ENCODE measurements around the gene PTPRN2.

The PTPRN2 gene

DNA sequence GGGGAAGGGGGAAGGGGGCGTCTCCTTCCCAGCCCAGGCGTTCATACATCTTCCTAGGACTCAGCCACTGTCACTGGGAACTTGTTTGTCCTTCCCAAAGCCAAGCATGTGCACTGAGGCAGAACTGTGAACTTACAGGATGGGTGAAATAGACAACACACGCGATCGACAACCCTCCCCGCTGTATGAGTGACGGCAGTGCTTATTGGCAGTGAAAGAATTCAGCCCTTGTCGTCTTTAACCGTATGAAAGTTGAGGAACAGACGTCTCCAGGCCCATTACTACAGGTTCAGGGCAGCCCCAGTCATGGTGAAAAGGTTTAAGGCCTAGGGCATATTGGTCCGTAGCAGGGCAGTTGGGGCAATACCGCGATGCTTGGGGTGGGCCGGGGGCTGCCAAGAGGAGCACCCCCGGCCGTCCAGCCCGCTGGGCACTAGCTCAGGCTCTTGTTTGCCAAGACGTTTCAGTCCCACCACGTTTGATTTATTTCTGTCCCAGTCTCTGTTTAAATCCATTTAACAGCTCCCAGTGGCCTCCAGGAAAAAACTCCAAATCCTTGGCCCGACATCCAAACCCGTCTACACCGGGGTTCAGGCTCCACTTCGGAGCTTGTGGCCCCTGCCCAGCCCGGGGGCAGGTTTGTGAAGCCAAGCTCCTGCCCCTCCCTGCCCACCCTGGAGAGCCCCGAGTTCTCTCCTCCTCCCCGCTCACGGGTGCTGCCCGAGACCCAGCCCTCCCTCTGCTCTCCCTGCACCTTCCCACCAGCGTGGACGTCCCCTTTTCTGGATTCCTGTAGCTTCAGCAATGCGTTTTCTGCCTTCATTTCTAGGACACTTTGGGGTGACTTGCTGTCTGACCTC is 1091.0 kb downstream of the PTPRN2 start:
- Mint-ChIP-seq H3K4me1 (peaks cover 60% of the 10 kb centered on the region), H3K4me3 (peak overlapping the region; percentile 52), H3K27ac (peak overlapping the region; percentile 83), H3K36me3 (ENCODE audit: low read depth) (no peaks in the 10 kb centered on the region), H3K27me3 (ENCODE audit: low read depth, poor library complexity) (peaks cover 19% of the 10 kb centered on the region), H3K9me3 (peaks cover 4% of the 10 kb centered on the region)
- no peak for DNase-seq
- TF ChIP-seq, protein P1, sequence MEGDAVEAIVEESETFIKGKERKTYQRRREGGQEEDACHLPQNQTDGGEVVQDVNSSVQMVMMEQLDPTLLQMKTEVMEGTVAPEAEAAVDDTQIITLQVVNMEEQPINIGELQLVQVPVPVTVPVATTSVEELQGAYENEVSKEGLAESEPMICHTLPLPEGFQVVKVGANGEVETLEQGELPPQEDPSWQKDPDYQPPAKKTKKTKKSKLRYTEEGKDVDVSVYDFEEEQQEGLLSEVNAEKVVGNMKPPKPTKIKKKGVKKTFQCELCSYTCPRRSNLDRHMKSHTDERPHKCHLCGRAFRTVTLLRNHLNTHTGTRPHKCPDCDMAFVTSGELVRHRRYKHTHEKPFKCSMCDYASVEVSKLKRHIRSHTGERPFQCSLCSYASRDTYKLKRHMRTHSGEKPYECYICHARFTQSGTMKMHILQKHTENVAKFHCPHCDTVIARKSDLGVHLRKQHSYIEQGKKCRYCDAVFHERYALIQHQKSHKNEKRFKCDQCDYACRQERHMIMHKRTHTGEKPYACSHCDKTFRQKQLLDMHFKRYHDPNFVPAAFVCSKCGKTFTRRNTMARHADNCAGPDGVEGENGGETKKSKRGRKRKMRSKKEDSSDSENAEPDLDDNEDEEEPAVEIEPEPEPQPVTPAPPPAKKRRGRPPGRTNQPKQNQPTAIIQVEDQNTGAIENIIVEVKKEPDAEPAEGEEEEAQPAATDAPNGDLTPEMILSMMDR (IDR thresholded peaks at IDR 0.05), result no peak

DNA sequence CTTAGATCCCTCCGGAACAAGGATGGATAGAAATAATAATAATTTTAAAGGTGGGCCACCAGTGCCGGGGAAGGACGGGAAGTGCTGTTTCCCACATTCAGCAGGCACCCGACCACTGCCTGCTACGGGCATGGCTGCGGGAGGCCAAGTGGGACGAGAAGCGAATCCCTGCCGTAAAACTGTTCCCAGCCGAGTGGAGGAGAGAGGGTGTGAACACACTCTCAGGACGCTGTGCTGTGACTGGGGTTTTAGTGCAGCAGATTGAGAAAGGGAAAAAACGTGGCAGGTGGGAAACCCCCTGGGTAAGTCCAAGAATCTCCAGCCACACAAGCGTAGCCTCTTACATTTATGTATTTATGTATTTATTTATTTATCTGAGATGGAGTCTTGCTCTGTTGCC is 1092.0 kb downstream of the PTPRN2 start:
- Mint-ChIP-seq H3K27me3 (ENCODE audit: low read depth, poor library complexity) (peaks cover 21% of the 10 kb centered on the region), H3K36me3 (ENCODE audit: low read depth) (no peaks in the 10 kb centered on the region), H3K4me1 (peaks cover 60% of the 10 kb centered on the region), H3K27ac (no peak overlapping the region), H3K4me3 (no peak overlapping the region), H3K9me3 (peaks cover 15% of the 10 kb centered on the region)
- TF ChIP-seq, protein P1 (IDR thresholded peaks at IDR 0.05), result no peak
- no peak for DNase-seq

DNA sequence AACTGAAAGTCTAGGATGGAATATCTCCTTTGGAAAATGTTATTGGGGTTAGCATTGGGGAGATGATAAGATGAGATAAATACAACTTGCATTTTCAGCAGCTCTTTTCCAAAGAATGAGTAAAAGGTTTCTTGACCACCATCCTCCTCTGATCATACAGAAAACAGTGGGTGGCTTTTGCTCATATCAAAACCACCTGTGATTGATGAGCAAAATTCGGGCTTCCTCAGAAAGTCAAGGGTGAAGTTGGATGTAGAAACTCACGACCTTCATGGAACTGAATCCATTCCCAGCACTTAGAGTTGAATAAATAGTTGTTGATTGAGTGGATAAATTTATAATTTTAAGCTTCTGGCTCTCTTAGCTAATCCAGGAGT is 1092.5 kb downstream of the PTPRN2 start:
- H3K27me3 Mint-ChIP-seq (ENCODE audit: low read depth, poor library complexity), result peaks cover 23% of the 10 kb centered on the region
- H3K36me3 Mint-ChIP-seq (ENCODE audit: low read depth), result no peaks in the 10 kb centered on the region

DNA sequence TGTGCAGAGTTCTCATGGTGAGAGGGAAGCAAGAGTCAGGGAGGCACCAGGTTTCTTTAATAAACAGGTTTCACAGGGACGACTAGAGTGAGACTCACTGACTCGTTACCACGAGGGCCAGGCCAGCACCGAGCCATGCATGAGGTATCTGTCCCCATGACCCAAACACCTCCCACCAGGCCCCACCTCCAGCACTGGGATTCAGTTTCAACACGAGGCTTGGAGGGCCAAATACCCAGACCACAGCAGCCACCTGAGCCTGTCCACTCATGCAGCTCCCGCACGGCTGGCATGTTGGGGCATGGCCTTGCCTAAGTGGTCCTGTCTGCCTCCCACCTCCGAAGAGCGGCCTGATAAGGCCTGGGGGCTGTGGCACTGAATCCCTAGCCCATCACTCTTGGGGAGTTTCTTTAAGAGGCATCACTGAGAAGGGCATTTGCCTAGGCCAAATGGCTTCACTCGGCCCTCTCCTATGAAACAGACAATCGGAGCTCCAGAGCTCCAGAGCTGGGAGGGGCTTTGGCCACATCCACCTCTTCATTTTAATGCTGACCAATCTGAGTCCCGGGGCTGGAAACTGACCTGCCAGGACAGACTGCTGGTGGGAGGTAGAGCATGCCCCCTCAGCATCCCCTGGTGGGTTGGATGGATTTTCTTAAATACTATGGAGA is 1093.0 kb downstream of the PTPRN2 start:
- Mint-ChIP-seq H3K27ac (no peak overlapping the region), H3K4me3 (no peak overlapping the region), H3K36me3 (ENCODE audit: low read depth) (no peaks in the 10 kb centered on the region), H3K9me3 (peaks cover 20% of the 10 kb centered on the region), H3K4me1 (peaks cover 57% of the 10 kb centered on the region), H3K27me3 (ENCODE audit: low read depth, poor library complexity) (peaks cover 23% of the 10 kb centered on the region)
- DNase-seq, result no peak
- TF ChIP-seq, protein P1 (IDR thresholded peaks at IDR 0.05), result no peak

More for the DNA sequence above, 1092.5 kb downstream of the PTPRN2 start:
- TF ChIP-seq, protein P1 (IDR thresholded peaks at IDR 0.05), result no peak
- H3K4me1 Mint-ChIP-seq, result peaks cover 60% of the 10 kb centered on the region
- H3K27ac Mint-ChIP-seq, result no peak overlapping the region
- DNase-seq, result no peak
- no peak overlapping the region for H3K4me3 Mint-ChIP-seq
- H3K9me3 Mint-ChIP-seq, result peaks cover 19% of the 10 kb centered on the region

DNA sequence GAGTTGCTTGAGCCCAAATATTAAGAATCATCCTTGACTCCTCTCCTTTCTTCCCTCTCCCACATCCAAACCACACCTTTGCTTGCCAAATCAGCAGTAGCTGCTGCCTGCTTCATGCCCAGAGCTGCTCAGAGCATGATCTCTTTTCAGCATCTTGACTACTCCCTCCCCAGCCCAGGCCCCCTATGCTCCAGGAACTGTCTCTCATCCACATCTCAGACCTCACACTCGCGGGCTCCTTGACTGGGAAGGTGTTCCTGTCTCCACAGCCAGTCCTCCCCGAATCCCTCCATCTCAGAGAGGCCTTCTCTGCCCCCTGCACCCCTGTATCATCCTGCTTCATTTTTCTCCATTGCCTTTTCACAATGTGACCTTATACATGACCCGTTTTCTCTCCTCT is 1093.8 kb downstream of the PTPRN2 start:
- Mint-ChIP-seq H3K27me3 (ENCODE audit: low read depth, poor library complexity) (peaks cover 22% of the 10 kb centered on the region), H3K36me3 (ENCODE audit: low read depth) (no peaks in the 10 kb centered on the region), H3K9me3 (peaks cover 20% of the 10 kb centered on the region)

More for the DNA sequence above, 1093.8 kb downstream of the PTPRN2 start:
- TF ChIP-seq, protein P1 (IDR thresholded peaks at IDR 0.05), result no peak
- no peak overlapping the region for H3K4me3 Mint-ChIP-seq
- DNase-seq, result no peak
- peaks cover 48% of the 10 kb centered on the region for H3K4me1 Mint-ChIP-seq
- no peak overlapping the region for H3K27ac Mint-ChIP-seq

Data from nephron progenitor cell (in vitro differentiated cells).